ENCODE data around the gene RTP3. TPM values are rescaled to one million over a fixed set of nuclear protein-coding genes. Genes with fewer than 3 reads are reported as not detected.

The RTP3 gene
- total and polyA plus RNA-seq, 2 of the 8 experiments (the other 6 are each of a cell fraction or from before 2014, with no cell fraction given) = 0.08 TPM; not detected in 1

- TF ChIP-seq, protein P1, sequence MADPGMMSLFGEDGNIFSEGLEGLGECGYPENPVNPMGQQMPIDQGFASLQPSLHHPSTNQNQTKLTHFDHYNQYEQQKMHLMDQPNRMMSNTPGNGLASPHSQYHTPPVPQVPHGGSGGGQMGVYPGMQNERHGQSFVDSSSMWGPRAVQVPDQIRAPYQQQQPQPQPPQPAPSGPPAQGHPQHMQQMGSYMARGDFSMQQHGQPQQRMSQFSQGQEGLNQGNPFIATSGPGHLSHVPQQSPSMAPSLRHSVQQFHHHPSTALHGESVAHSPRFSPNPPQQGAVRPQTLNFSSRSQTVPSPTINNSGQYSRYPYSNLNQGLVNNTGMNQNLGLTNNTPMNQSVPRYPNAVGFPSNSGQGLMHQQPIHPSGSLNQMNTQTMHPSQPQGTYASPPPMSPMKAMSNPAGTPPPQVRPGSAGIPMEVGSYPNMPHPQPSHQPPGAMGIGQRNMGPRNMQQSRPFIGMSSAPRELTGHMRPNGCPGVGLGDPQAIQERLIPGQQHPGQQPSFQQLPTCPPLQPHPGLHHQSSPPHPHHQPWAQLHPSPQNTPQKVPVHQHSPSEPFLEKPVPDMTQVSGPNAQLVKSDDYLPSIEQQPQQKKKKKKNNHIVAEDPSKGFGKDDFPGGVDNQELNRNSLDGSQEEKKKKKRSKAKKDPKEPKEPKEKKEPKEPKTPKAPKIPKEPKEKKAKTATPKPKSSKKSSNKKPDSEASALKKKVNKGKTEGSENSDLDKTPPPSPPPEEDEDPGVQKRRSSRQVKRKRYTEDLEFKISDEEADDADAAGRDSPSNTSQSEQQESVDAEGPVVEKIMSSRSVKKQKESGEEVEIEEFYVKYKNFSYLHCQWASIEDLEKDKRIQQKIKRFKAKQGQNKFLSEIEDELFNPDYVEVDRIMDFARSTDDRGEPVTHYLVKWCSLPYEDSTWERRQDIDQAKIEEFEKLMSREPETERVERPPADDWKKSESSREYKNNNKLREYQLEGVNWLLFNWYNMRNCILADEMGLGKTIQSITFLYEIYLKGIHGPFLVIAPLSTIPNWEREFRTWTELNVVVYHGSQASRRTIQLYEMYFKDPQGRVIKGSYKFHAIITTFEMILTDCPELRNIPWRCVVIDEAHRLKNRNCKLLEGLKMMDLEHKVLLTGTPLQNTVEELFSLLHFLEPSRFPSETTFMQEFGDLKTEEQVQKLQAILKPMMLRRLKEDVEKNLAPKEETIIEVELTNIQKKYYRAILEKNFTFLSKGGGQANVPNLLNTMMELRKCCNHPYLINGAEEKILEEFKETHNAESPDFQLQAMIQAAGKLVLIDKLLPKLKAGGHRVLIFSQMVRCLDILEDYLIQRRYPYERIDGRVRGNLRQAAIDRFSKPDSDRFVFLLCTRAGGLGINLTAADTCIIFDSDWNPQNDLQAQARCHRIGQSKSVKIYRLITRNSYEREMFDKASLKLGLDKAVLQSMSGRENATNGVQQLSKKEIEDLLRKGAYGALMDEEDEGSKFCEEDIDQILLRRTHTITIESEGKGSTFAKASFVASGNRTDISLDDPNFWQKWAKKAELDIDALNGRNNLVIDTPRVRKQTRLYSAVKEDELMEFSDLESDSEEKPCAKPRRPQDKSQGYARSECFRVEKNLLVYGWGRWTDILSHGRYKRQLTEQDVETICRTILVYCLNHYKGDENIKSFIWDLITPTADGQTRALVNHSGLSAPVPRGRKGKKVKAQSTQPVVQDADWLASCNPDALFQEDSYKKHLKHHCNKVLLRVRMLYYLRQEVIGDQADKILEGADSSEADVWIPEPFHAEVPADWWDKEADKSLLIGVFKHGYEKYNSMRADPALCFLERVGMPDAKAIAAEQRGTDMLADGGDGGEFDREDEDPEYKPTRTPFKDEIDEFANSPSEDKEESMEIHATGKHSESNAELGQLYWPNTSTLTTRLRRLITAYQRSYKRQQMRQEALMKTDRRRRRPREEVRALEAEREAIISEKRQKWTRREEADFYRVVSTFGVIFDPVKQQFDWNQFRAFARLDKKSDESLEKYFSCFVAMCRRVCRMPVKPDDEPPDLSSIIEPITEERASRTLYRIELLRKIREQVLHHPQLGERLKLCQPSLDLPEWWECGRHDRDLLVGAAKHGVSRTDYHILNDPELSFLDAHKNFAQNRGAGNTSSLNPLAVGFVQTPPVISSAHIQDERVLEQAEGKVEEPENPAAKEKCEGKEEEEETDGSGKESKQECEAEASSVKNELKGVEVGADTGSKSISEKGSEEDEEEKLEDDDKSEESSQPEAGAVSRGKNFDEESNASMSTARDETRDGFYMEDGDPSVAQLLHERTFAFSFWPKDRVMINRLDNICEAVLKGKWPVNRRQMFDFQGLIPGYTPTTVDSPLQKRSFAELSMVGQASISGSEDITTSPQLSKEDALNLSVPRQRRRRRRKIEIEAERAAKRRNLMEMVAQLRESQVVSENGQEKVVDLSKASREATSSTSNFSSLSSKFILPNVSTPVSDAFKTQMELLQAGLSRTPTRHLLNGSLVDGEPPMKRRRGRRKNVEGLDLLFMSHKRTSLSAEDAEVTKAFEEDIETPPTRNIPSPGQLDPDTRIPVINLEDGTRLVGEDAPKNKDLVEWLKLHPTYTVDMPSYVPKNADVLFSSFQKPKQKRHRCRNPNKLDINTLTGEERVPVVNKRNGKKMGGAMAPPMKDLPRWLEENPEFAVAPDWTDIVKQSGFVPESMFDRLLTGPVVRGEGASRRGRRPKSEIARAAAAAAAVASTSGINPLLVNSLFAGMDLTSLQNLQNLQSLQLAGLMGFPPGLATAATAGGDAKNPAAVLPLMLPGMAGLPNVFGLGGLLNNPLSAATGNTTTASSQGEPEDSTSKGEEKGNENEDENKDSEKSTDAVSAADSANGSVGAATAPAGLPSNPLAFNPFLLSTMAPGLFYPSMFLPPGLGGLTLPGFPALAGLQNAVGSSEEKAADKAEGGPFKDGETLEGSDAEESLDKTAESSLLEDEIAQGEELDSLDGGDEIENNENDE (IDR thresholded peaks at IDR 0.05; ENCODE audit: insufficient replicate concordance, low read length) = no peak
Measured at GRCh38 chr3:46491089-46492070, 6.4 kb upstream of the RTP3 start (continued).
